Liver (tissue), 9 donors: ENCODE data around the gene FNBP1L. TPM values are rescaled to one million over a fixed set of nuclear protein-coding genes. Genes with fewer than 3 reads are reported as not detected.

Source experiments
- DNase-seq: peaks from one replicate; pipeline ENCODE4 v3.0.0-alpha.2; 2017; ENCODE audit warnings: low spot score
- H3K27ac ChIP-seq, 2 donors: one replicate each; pipeline ENCODE4 v1.7.0; 2013; ENCODE audit warnings: inconsistent platforms in 2 of 2, low read length in 2 of 2, control low read depth in 1 of 2, low read depth in 1 of 2, mild to moderate bottlenecking in 1 of 2
- H3K27me3 ChIP-seq, 4 donors: one replicate each; pipeline versions ENCODE4 v1.6.1 to v1.7.0; 2013; ENCODE audit warnings: low read length in 3 of 4, inconsistent platforms in 1 of 4, mild to moderate bottlenecking in 1 of 4, moderate library complexity in 1 of 4; ENCODE audit not compliant: control insufficient read depth in 4 of 4, insufficient read depth in 4 of 4
- H3K36me3 ChIP-seq, 4 donors: one replicate each; pipeline versions ENCODE4 v1.6.1 to v1.7.0; 2013; ENCODE audit warnings: low read length in 3 of 4, mild to moderate bottlenecking in 3 of 4, low read depth in 1 of 4, moderate library complexity in 1 of 4; ENCODE audit not compliant: control insufficient read depth in 4 of 4, insufficient read depth in 3 of 4
- H3K4me1 ChIP-seq, 4 donors: one replicate each; pipeline versions ENCODE4 v1.6.1 to v1.7.0; 2013; ENCODE audit warnings: low read length in 3 of 4, mild to moderate bottlenecking in 3 of 4, moderate library complexity in 1 of 4; ENCODE audit not compliant: control insufficient read depth in 4 of 4, insufficient read depth in 4 of 4
- H3K4me3 ChIP-seq, 3 donors: one replicate each; pipeline versions ENCODE4 v1.6.1 to v1.7.0; 2013; ENCODE audit warnings: low read length in 3 of 3, control low read depth in 1 of 3, low read depth in 1 of 3, mild to moderate bottlenecking in 1 of 3
- H3K9ac ChIP-seq, 2 donors: one replicate each; pipeline ENCODE4 v1.7.0; 2013; ENCODE audit warnings: low read length in 2 of 2, mild to moderate bottlenecking in 2 of 2, moderate library complexity in 2 of 2, control low read depth in 1 of 2, low read depth in 1 of 2
- H3K9me3 ChIP-seq, 4 donors: one replicate each; pipeline versions ENCODE4 v1.6.1 to v1.7.0; 2013; ENCODE audit warnings: low read length in 3 of 4; ENCODE audit not compliant: control insufficient read depth in 4 of 4
- EGR1 ChIP-seq, 2 donors: IDR thresholded peaks; 2 replicates each; pipeline ENCODE4 v1.6.1; 2016 to 2018; ENCODE audit warnings: antibody characterized with exemption in 2 of 2, low read depth in 2 of 2
- FOXA1 ChIP-seq: IDR thresholded peaks from 2 replicates; pipeline ENCODE4 v1.6.1; 2016; ENCODE audit warnings: antibody characterized with exemption
- FOXA2 ChIP-seq: IDR thresholded peaks from 2 replicates; pipeline ENCODE4 v1.6.1; 2016; ENCODE audit warnings: antibody characterized with exemption
- GABPA ChIP-seq, 2 donors: IDR thresholded peaks in 1 of 2; conservative IDR thresholded peaks in 1 of 2; 2 replicates each; pipeline ENCODE4 v1.6.1; 2016; ENCODE audit warnings: antibody characterized with exemption in 2 of 2, mild to moderate bottlenecking in 1 of 2, moderate library complexity in 1 of 2
- HNF4A ChIP-seq, 2 donors: conservative IDR thresholded peaks; 2 replicates each; pipeline ENCODE4 v1.6.1; 2016; ENCODE audit warnings: antibody characterized with exemption in 2 of 2, mild to moderate bottlenecking in 2 of 2
- HNF4G ChIP-seq: IDR thresholded peaks from 2 replicates; pipeline ENCODE4 v1.6.1; 2016; ENCODE audit warnings: antibody characterized with exemption
- JUND ChIP-seq, 2 donors: IDR thresholded peaks; 2 replicates each; pipeline ENCODE4 v1.6.1; 2016; ENCODE audit warnings: antibody characterized with exemption in 2 of 2
- NR2F2 ChIP-seq: IDR thresholded peaks from 2 replicates; pipeline ENCODE4 v1.6.1; 2016; ENCODE audit warnings: antibody characterized with exemption
- RAD21 ChIP-seq, 2 donors: IDR thresholded peaks; 2 replicates each; pipeline ENCODE4 v1.6.1; 2016; ENCODE audit warnings: antibody characterized with exemption in 2 of 2, mild to moderate bottlenecking in 2 of 2
- SP1 ChIP-seq: IDR thresholded peaks from 2 replicates; pipeline ENCODE4 v1.6.1; 2018; ENCODE audit warnings: antibody characterized with exemption, mild to moderate bottlenecking
- TAF1 ChIP-seq: conservative IDR thresholded peaks from 2 replicates; pipeline ENCODE4 v1.6.1; 2016; ENCODE audit warnings: antibody characterized with exemption, mild to moderate bottlenecking
- WGBS: extraction: QIAGEN DNeasy Blood & Tissue Kit; methylation state at CpG from one replicate; pipeline ENCODE4 v1.1.7; 2013; 5-methylcytosine and 5-hydroxymethylcytosine counted together
- polyA plus RNA-seq, 2 donors: library from polyadenylated mRNA; stranded (reverse) in 1 of 2; unstranded in 1 of 2; fragments of 200-250 nt in 1 of 2; fragments of >200 nt in 1 of 2; fragmentation: Nextera tagmentation in 1 of 2; extraction: Ambion mirVana in 1 of 2; gene quantifications; one replicate each; pipeline versions ENCODE4 v1.2.1 to v1.2.3, GENCODE V29; 2013 to 2015
- total RNA-seq, 2 donors: library from RNA; depleted of rRNA; stranded (reverse); fragments of >200 nt; gene quantifications; one replicate each; pipeline ENCODE4 v1.2.3, GENCODE V29; 2014
- TF ChIP-seq, protein P1 (sequence below): IDR thresholded peaks from 2 replicates; pipeline ENCODE4 v1.6.1; 2016; ENCODE audit warnings: antibody characterized with exemption
- TF ChIP-seq, protein P2 (sequence below): IDR thresholded peaks from 2 replicates; pipeline ENCODE4 v1.6.1; 2016; ENCODE audit warnings: antibody characterized with exemption
- TF ChIP-seq, protein P3 (sequence below): IDR thresholded peaks from 2 replicates; pipeline ENCODE4 v1.6.1; 2016; ENCODE audit warnings: antibody characterized with exemption, mild to moderate bottlenecking
- TF ChIP-seq, protein P4 (sequence below): fragments of 150-350 bp; IDR thresholded peaks from 2 replicates; pipeline ENCODE4 v1.5.1; 2017; ENCODE audit warnings: improper control_type of control experiment, low read depth, low read length; ENCODE audit not compliant: missing input control
- TF ChIP-seq, protein P5 (sequence below): IDR thresholded peaks from 2 replicates; pipeline ENCODE4 v1.6.1; 2016; ENCODE audit warnings: antibody characterized with exemption
- donor health status: healthy.
- donor health status: healthy.
- donor health status: healthy.
- donor health status: healthy.
- donor health status: healthy.

The FNBP1L gene
- total and polyA plus RNA-seq, 4 donors = 5.3 to 13.5 (median 8.9) TPM

DNA sequence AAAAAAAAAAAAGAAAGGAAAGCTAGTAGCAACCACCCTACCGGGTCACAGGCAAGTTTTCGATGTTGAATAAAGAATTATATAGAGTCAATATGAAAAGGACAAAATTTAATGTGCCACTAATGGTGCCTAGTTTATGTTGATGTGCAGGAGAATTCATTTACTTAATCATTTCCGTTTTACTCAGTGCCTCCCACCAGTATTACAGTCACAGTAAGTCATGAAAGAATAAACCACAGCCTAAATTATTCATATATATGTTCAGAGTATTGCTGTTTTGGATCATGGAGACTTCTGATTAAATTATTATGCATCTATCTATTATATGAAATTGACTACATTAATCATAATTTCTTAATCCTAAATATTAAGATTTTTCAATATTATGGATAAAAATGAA lies 35.3 kb downstream of the FNBP1L start:
- TF ChIP-seq, protein P1, sequence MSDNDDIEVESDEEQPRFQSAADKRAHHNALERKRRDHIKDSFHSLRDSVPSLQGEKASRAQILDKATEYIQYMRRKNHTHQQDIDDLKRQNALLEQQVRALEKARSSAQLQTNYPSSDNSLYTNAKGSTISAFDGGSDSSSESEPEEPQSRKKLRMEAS = no peak
- no peak for TF ChIP-seq FOXA1
- no peak for TF ChIP-seq SP1
- TF ChIP-seq, protein P2, sequence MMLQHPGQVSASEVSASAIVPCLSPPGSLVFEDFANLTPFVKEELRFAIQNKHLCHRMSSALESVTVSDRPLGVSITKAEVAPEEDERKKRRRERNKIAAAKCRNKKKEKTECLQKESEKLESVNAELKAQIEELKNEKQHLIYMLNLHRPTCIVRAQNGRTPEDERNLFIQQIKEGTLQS = no peak
- TF ChIP-seq NR2F2 = no peak
- TF ChIP-seq EGR1 (IDR thresholded peaks at IDR 0.05; ENCODE audit: low read depth in 2 of 2) = no peak
- no peak for TF ChIP-seq GABPA (IDR thresholded peaks at IDR 0.05 in 1 of 2, conservative IDR thresholded peaks at IDR 0.05 in 1 of 2)
- TF ChIP-seq HNF4A (conservative IDR thresholded peaks at IDR 0.05) = no peak
- TF ChIP-seq, protein P3, sequence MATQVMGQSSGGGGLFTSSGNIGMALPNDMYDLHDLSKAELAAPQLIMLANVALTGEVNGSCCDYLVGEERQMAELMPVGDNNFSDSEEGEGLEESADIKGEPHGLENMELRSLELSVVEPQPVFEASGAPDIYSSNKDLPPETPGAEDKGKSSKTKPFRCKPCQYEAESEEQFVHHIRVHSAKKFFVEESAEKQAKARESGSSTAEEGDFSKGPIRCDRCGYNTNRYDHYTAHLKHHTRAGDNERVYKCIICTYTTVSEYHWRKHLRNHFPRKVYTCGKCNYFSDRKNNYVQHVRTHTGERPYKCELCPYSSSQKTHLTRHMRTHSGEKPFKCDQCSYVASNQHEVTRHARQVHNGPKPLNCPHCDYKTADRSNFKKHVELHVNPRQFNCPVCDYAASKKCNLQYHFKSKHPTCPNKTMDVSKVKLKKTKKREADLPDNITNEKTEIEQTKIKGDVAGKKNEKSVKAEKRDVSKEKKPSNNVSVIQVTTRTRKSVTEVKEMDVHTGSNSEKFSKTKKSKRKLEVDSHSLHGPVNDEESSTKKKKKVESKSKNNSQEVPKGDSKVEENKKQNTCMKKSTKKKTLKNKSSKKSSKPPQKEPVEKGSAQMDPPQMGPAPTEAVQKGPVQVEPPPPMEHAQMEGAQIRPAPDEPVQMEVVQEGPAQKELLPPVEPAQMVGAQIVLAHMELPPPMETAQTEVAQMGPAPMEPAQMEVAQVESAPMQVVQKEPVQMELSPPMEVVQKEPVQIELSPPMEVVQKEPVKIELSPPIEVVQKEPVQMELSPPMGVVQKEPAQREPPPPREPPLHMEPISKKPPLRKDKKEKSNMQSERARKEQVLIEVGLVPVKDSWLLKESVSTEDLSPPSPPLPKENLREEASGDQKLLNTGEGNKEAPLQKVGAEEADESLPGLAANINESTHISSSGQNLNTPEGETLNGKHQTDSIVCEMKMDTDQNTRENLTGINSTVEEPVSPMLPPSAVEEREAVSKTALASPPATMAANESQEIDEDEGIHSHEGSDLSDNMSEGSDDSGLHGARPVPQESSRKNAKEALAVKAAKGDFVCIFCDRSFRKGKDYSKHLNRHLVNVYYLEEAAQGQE = no peak
- no peak overlapping the region for H3K27ac ChIP-seq

GRCh38 chr1:93483606-93484005 lies 35.7 kb downstream of the FNBP1L start:
- Histone ChIP-seq H3K27ac (no peak overlapping the region), H3K9ac (no peak overlapping the region), H3K4me1 (peaks cover 0 to 3% (median 0%) of the 10 kb centered on the region in 4 donors), H3K27me3 (no peaks in the 10 kb centered on the region), H3K4me3 (no peak overlapping the region), H3K9me3 (peaks cover 0 to 2% (median 0%) of the 10 kb centered on the region in 4 donors), H3K36me3 (no peaks in the 10 kb centered on the region)
- DNase-seq = no peak
- TF ChIP-seq RAD21 (IDR thresholded peaks at IDR 0.05) (no peak), SP1 (no peak), HNF4A (conservative IDR thresholded peaks at IDR 0.05) (no peak), GABPA (IDR thresholded peaks at IDR 0.05 in 1 of 2, conservative IDR thresholded peaks at IDR 0.05 in 1 of 2) (no peak), FOXA1 (no peak), NR2F2 (no peak), FOXA2 (no peak), TAF1 (no peak), HNF4G (no peak), JUND (IDR thresholded peaks at IDR 0.05) (no peak), EGR1 (IDR thresholded peaks at IDR 0.05; ENCODE audit: low read depth in 2 of 2) (no peak)
- TF ChIP-seq, protein P3 = no peak
- TF ChIP-seq, protein P4, sequence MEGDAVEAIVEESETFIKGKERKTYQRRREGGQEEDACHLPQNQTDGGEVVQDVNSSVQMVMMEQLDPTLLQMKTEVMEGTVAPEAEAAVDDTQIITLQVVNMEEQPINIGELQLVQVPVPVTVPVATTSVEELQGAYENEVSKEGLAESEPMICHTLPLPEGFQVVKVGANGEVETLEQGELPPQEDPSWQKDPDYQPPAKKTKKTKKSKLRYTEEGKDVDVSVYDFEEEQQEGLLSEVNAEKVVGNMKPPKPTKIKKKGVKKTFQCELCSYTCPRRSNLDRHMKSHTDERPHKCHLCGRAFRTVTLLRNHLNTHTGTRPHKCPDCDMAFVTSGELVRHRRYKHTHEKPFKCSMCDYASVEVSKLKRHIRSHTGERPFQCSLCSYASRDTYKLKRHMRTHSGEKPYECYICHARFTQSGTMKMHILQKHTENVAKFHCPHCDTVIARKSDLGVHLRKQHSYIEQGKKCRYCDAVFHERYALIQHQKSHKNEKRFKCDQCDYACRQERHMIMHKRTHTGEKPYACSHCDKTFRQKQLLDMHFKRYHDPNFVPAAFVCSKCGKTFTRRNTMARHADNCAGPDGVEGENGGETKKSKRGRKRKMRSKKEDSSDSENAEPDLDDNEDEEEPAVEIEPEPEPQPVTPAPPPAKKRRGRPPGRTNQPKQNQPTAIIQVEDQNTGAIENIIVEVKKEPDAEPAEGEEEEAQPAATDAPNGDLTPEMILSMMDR = no peak
- TF ChIP-seq, protein P2 = no peak
- TF ChIP-seq, protein P1 = no peak
- TF ChIP-seq, protein P5, sequence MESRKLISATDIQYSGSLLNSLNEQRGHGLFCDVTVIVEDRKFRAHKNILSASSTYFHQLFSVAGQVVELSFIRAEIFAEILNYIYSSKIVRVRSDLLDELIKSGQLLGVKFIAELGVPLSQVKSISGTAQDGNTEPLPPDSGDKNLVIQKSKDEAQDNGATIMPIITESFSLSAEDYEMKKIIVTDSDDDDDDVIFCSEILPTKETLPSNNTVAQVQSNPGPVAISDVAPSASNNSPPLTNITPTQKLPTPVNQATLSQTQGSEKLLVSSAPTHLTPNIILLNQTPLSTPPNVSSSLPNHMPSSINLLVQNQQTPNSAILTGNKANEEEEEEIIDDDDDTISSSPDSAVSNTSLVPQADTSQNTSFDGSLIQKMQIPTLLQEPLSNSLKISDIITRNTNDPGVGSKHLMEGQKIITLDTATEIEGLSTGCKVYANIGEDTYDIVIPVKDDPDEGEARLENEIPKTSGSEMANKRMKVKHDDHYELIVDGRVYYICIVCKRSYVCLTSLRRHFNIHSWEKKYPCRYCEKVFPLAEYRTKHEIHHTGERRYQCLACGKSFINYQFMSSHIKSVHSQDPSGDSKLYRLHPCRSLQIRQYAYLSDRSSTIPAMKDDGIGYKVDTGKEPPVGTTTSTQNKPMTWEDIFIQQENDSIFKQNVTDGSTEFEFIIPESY = no peak

More for the DNA sequence above, 35.3 kb downstream of the FNBP1L start:
- peaks cover 0 to 2% (median 0%) of the 10 kb centered on the region in 4 donors for H3K9me3 ChIP-seq
- no peaks in the 10 kb centered on the region for H3K27me3 ChIP-seq
- WGBS = 96% methylated on average over 3 of the region's 3 CpGs
- H3K4me3 ChIP-seq = no peak overlapping the region
- H3K9ac ChIP-seq = no peak overlapping the region
- no peak for DNase-seq
- H3K4me1 ChIP-seq = peaks cover 0 to 3% (median 0%) of the 10 kb centered on the region in 4 donors
- H3K36me3 ChIP-seq = no peaks in the 10 kb centered on the region
